ENCODE data around the gene DUSP6. TPM values are rescaled to one million over a fixed set of nuclear protein-coding genes. Genes with fewer than 3 reads are reported as not detected.
A peak's percentile ranks its signal among the peaks of the same experiment; 100 is the strongest.

Gene DUSP6
- total and polyA plus RNA-seq, 2 of the 13 experiments (the other 11 are each of a cell fraction or from before 2014, with no cell fraction given), result 40.9 to 161 TPM

- peak; percentile 91 for TF ChIP-seq ZGPAT (CRISPR knock-in tag; IDR thresholded peaks at IDR 0.05)
- TF ChIP-seq POGZ (CRISPR knock-in tag; IDR thresholded peaks at IDR 0.05), result peak; percentile 71; the same call in 1 of the 2 replicates
- TF ChIP-seq SUZ12 (IDR thresholded peaks at IDR 0.05; ENCODE audit: low read depth, low read length), result no peak
- TF ChIP-seq TERF1 (CRISPR knock-in tag; IDR thresholded peaks at IDR 0.05), result no peak
- peak; percentile 38; the same call in 1 of the 2 replicates for TF ChIP-seq PHF8 (CRISPR knock-in tag; IDR thresholded peaks at IDR 0.05)
- TF ChIP-seq DDIT3 (CRISPR knock-in tag; IDR thresholded peaks at IDR 0.05), result no peak
- TF ChIP-seq, protein P1, sequence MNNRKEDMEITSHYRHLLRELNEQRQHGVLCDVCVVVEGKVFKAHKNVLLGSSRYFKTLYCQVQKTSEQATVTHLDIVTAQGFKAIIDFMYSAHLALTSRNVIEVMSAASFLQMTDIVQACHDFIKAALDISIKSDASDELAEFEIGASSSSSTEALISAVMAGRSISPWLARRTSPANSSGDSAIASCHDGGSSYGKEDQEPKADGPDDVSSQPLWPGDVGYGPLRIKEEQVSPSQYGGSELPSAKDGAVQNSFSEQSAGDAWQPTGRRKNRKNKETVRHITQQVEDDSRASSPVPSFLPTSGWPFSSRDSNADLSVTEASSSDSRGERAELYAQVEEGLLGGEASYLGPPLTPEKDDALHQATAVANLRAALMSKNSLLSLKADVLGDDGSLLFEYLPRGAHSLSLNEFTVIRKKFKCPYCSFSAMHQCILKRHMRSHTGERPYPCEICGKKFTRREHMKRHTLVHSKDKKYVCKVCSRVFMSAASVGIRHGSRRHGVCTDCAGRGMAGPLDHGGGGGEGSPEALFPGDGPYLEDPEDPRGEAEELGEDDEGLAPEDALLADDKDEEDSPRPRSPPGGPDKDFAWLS (CRISPR knock-in tag; IDR thresholded peaks at IDR 0.05; ENCODE audit: borderline replicate concordance), result no peak
- TF ChIP-seq ZSCAN21 (CRISPR knock-in tag; IDR thresholded peaks at IDR 0.05; ENCODE audit: borderline replicate concordance), result 0 out of 2 replicates have a peak, but pooled peaks have one; percentile 36
- TF ChIP-seq PATZ1 (CRISPR knock-in tag; IDR thresholded peaks at IDR 0.05), result peak; percentile 61; the same call in 1 of the 2 replicates
- TF ChIP-seq ZNF724P (CRISPR knock-in tag; IDR thresholded peaks at IDR 0.05; ENCODE audit: borderline replicate concordance), result no peak
- TF ChIP-seq FUBP1 (CRISPR knock-in tag; IDR thresholded peaks at IDR 0.05; ENCODE audit: borderline replicate concordance), result no peak
- TF ChIP-seq ZSCAN20 (CRISPR knock-in tag; IDR thresholded peaks at IDR 0.05; ENCODE audit: borderline replicate concordance), result 0 out of 2 replicates have a peak, but pooled peaks have one; percentile 38
- TF ChIP-seq ZNF430 (CRISPR knock-in tag; IDR thresholded peaks at IDR 0.05), result no peak
- TF ChIP-seq GATA4 (IDR thresholded peaks at IDR 0.05; ENCODE audit: borderline replicate concordance, low read depth), result peak; percentile 74; the same call in 1 of the 2 replicates
- no peak for TF ChIP-seq CBX2 (IDR thresholded peaks at IDR 0.05; ENCODE audit: low read depth, low read length)
- no peak for TF ChIP-seq CBX2 (CRISPR knock-in tag; IDR thresholded peaks at IDR 0.05; ENCODE audit: low read depth)
- TF ChIP-seq MEIS2 (CRISPR knock-in tag; IDR thresholded peaks at IDR 0.05), result peak; percentile 94
These were observed 38.7 kb upstream of the DUSP6 start (continued) for GRCh38 chr12:89390802-89391673.
